Activated CD4-positive, CD25-positive, alpha-beta regulatory T cell treated with anti-CD3 and anti-CD28 coated beads, Interleukin-2, amount 50 U/mL, for 24 hours (primary cell): ENCODE data around the gene ZNF529.
"Not testable (repeated sequence)": the region's sequence is repeated elsewhere in the genome, so short reads cannot be mapped to it uniquely, and the experiment has no call there.

ENCODE experiments used
- ATAC-seq, 2 donors: fragments of 150-1000 bp; cut with Tn5 transposase; one replicate each; pipeline ENCODE4 v1.10.0; 2021; ENCODE audit warnings: mild to moderate bottlenecking in 1 of 2, moderate library complexity in 1 of 2

The ZNF529 gene

DNA sequence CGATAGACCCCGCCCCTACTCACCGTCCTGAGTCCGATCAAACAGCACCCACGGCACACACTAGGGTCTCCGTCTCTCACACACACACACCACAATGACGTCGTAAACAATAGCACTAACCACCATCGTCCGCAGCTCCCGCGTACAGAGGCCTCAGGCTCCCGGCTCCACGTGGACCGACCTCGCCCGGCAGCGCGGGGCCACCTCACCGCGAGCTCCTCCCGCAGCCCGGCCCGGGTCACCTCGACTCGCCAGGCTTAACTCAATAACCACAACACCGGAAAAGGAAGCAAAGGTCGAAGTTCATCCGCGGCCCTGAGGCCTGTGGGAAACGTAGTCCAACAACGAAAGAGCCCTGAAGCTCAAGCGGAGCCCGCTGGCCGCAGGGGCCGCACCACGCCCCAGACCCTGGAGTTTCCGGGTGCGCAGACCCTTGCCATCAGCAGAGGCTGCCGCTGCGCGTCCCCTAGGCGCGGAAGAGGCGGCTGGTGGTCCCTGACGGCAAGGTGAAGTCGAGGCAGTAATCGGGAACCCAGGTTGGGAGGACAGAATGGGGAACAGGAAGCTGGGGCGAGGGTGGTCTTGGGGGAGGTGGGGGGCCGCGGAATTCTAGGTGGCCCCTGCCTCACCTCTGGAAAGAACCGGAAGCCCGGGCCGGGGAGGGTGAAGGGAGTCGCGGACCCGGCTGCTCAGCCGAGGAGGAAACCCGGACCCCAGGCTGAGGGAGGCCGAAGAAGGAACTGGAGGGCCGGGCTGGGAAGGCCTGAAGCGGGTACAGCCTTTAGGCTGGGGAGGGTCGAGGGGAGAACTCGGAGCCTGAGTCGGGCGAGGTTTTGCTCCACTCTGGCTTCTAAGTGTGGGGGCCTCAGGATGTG, at the start of gene ZNF529:
Gene ZNF529, minus strand, starts transcription at position 273 of the 875 bp plus-strand sequence. CDS start 946 bp downstream, outside the sequence.
- ATAC-seq, result peak; percentile 95 to 96

DNA sequence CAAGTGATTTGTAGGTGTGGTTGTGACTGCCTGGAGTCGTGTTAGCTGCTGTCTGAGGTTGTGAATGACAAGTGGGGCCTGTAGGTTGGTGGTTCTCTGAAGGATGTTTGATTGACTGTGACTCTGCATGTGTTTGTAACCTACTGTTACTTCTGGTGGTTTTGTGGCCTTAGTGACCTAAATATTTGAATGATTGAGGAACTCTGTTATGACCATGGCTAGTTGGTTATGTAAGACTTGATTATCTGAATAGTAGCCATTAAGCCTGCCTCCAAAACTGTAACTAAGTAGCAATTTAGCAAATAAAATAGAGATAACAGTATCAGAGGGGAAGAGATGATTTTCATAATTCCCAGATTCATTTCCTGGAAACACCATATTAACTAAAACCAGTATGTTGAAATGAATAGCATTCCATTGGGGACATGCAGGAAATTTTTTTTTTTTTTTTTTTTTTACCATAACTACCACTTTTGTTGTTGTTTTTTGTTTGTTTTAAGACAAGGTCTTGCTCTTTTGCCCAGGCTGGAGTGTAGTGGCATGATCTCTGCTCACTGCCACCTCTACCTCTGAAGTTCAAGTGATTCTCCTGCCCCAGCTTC, 32.9 kb upstream of the ZNF529 start:
- ATAC-seq, result peak; percentile 11 to 14

DNA sequence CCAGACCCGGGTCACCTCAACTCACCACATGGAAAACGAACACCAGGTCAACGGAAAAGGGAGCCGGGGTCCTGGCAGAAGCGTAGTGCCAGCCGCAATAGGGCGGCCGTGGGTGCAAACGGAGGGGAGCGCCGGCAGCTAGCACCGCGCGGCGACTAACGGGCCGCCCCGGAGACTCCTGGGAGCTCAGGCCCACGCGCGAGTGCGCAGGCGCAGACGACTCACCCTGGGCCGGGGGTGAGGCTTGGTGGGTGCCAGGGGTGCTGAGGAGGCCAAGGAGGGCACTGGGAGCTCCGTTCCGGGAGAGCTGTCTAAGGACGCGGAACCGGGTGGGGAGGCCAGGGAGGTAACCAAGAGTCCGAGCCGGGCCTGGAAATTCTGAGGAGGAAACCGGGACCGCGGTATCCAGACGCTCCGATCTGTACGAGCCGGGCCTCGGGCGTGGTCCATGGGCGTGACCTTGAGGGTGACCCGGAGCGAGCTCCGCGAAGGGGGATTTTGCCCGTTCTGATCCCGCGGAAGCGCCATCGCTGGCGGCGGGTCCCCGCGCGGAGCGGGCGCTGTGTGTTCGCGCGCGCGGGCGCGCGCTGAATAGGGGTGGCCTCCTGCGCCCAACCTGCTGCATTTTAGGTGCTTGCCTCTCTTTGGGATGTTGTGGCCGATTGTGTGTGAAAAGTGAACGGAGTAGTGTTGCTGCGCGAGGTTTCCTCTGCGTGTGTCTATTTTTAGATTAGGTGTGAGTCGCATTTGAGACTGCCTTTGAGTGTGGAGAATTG, 32.2 kb upstream of the ZNF529 start, which contains the start of gene ZNF382:
Gene ZNF382, plus strand, starts transcription at position 213 of the 776 bp plus-strand sequence. CDS start 4,602 bp downstream, outside the sequence.
- peak; percentile 79 to 86 for ATAC-seq

DNA sequence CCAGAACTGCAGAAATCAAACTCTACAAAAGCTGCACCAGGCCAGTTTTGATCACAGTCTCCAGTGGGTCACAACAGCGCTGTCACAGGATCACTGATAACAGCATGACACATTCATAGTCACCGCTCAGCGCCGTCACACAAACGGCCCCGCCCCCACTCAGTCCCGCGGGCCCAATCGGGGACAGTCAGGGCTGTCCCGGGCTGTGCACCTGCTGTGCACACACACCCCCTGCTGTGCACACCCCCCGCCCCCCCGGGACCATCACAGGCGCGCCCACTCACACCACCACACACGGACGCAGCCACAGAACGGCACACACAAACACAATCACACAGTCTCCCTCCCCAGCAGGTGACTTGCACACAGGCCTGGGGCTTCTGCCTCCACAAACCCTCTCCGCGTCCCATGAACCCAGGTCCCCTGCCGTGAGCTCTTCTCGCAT, 31.6 kb upstream of the ZNF529 start:
- peak; percentile 96 for ATAC-seq

DNA sequence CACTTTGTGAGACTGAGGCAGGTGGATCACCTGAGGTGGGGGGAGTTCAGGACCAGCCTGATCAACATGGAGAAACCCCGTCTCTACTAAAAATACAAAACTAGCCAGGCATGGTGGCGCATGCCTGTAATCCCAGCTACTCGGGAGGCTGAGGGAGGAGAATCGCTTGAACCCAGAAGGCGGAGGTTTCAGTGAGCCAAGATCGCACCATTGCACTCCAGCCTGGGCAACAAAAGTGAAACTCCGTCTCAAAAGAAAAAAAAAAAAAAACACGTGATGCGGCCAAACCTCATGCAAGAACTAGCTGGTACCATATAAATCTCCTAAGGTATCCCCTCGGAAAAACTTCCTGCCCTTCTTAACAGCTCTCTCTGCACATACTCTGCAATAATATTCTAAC, 29.6 kb upstream of the ZNF529 start:
- ATAC-seq, result not testable (repeated sequence)

DNA sequence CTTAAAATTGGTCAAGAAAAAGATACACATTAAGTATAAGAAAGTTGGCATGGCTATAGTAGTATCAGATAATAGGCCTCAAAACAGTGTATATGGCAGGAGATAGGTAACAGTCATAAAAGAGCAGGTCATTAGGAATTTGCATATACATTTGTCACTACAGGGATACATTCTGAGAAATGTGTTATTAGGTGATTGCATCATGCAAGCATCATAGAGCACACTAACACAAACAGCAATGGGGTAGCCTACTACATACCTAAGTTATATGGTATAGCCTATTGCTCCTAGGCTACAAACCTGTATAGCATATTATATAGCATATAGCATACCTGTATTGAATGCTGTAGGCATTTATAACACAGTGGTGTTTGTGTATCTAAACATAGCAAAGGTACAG, 6.2 kb upstream of the ZNF529 start:
- no peak for ATAC-seq

DNA sequence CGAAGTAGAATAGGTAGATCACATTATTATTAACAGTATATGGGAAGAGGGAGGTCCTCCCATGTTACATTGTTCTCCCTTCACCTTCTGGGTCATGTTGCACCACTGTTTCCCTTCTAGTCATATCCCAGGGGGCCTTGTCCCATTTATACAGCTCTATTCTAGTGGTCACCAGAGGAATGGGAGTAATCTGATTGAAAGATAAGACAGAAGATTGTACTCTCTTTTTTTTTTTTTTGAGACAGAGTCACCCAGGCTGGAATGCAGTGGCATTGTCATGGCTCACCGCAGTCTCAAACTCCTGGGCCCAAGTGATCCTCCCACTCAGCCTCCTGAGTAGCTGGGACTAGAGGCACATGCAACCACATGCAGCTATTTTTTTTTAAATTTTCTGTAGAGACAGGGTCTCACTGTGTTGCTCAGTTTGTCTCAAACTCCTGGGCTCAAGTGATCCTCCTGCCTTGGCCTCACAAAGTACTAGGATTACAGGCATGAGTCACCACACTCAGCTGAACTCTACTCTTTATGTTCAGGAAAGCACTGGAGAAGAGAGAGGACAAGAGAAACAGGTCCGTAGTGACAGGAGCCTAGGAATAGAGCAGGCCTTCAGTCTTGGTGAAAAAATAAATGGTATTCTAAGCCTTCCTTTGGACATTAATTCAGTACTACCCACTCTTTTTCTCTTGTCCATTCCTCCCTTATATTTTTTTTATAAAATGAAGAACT, 4.3 kb upstream of the ZNF529 start:
- no peak for ATAC-seq

DNA sequence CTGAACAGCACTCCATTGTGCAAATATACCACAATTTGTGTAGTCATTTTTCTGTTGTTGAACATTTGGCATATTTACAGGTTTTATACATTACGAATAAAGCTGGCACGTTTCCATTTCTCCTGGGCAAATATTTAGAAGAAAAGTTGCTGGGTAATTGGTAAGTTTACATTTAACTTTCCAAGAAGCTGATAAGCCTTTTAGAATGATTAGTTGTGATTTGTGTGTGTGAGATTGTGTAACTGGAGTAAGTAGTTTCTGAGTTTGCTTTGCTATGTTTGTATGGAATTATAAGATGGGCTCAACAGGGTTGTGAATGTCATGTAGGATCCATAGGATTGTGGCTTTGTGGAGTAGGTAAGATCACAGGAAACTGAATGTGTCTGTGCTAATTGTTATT, 1.6 kb upstream of the ZNF529 start:
- no peak for ATAC-seq

DNA sequence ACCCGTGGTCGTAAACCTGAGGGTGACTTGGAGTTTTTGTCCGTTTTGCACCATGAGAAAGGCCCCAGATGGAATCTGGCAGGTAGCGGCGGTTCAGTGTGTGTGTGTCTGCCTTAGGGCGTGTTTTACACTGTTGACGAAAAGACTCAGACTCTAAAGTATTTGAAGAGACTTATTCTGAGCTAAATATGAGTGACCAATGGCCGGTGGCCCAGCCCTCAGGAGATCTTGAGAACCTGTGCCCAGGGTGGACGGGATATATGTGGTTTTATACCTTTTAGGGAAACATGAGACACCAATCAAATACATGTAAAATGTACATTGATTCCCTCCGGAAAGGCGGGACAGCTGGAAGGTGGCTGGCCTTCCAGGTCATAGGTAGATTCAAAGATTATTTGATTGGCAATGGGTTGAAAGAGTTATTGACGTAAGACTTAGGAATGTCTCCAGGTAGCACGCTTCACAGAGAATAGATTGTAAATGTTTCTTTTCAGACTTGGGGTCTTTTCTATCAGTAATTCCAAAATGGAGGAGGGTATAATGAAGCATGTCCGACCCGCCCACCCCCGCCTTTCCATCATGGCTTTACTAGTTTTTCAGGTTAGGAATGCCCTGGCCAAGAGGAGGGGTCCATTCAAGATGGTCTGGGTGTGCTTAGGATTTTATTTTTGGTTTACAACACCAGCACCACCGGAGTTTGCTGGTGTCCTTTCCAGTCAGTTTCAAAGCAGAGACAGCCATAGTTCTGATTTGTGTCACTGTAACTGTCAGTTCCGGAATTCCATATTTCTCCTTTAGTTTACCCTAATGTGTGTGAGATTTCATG, 1.0 kb upstream of the ZNF529 start:
- no peak for ATAC-seq

DNA sequence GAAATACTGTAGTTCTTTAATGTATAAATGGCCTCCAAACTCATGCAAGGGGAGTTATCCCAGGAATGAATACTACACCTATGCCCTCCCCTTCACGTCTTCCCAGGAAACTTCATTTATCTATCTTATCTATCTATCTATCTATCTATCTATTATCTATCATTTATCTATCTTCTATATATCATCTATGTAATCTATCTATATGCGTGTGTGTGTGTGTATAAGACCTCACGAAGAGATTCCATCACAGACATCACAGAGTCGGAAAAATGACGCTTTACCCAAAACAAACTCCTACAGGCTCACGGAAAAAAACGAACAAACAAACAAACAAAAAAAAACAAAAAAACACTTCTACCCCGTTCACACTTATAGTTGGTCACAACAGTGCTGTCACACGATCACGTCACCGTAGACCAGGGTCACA, 486 bp downstream of the ZNF529 start:
- no peak for ATAC-seq

DNA sequence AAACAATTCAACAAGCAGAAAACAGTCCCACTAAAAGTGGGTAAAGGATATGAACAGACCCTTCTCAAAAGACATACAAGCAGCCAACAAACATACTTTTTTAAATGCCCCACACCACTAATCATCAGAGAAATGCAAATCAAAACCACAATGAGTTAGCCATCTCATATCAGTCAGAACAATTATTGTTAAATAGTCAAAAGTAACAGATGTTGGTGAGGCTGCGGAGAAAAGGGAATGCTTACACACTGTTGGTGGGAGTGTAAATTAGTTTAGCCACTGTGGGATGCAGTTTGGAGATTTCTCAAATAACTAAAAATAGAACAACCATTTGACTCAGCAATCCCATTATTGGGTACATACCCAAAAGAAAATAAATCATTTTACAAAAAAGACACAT, 8.7 kb downstream of the ZNF529 start:
- no peak for ATAC-seq

DNA sequence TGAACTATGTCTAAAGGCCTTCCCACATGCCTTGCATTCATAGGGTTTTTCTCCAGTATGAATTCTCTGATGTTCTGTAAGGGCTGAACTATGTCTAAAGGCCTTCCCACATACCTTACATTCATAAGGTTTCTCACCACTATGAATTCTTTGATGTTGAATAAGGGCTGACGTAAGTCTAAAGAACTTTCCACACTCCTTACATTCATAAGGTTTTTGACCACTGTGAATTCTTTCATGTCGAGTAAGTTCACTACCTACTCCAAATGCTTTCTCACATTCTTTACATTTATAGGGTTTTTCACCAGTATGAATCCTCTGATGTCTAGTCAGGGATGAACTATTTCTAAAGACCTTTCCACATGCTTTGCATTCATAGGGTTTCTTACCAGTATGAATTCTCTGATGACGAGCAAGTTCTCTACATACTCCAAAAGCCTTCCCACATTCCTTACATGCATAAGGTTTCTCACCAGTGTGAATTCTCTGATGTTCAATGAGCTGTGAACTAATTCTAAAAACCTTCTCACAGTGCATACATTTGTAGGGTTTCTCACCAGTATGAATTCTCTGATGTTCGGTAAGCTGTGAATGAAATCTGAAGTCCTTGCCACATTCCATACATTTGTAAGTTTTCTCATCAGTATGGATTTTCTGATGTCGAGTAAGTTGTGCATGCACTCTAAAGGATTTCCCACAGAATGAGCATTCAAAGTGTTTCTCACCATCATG, 25.9 kb downstream of the ZNF529 start:
- ATAC-seq, result no peak

DNA sequence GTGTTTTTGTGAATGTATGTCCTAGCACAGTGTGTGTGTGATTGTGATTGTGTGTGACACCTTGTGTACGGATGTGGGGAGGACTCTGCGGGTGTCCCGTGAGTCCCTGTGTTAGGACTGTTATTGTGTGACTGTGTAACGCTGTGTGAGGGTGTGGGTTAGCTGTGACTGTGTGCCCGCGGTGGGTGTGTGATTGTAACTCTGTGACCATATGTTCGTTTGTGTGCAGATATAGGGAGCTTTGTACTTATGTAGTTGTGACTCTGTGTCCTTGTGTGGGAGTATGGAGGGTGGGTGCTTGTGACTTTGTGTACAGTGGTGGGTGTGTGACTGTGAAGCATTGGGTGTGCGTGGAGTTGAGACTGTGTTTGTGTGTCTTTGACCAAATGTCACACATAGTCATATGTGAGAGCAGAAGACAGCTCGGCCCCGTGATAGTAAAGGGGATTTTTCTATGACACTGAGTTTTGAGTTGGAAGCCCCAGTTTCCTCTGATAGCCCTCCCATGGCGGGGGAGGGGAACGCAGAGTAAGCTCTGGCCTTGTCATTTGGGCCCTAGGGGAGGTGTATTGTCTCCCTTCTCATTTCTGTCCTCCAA, 44.1 kb downstream of the ZNF529 start:
- peak; percentile 17 to 19 for ATAC-seq

DNA sequence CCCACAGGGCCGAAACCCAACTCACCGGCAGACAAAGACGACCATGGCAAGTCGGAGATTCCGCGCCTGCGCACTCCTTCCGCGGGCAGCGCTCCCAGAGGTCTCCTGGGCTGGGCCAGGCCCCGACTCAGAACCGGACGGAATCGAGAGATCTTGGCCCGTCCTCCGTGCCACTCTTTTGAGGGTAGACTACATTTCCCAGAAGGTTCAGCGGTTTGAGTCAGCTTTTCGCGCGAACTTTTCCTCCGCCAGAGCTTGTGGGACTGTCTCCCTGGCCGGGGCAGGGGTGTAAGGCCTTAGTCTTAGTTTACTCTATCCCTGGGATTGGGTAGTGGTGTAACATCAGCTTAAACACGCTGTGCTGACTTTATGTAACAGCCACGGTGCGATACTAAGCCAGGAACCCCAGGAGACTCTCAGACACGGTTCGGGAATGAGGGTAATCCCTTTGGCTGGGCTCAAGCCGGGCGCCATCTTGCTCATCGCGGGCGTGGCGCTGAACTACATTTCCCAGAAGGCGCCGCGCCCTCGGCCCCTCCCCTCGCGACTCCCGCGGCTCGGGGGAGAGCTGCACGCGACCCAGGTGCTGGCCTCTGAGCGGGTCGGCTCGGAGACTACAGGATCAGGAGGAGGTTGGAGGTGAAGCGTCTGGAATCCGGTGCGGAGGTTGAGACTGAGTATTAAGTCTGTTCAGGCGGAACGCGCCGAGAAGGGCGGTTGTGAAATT, 44.7 kb downstream of the ZNF529 start, which contains the start of gene ZNF260:
Gene ZNF260, minus strand, starts transcription at position 78 of the 727 bp plus-strand sequence. CDS start 13,033 bp downstream, outside the sequence.
- ATAC-seq, result peak; percentile 92 to 93

DNA sequence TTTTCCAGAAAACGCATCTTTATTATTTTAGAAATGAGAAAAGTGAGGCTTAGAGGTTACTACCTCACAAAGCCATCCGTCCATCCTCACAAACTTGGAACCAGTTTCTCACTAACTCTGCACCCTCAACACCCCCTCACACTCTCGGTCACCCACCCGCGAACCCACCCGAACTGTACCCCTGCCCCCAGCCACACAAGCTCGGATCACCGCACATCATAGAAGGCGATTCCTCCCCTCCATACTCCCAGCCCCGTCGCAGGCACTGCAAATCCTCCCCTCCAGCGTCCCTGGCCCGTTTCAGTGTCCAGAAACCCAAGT, 45.3 kb downstream of the ZNF529 start:
- ATAC-seq, result no peak

DNA sequence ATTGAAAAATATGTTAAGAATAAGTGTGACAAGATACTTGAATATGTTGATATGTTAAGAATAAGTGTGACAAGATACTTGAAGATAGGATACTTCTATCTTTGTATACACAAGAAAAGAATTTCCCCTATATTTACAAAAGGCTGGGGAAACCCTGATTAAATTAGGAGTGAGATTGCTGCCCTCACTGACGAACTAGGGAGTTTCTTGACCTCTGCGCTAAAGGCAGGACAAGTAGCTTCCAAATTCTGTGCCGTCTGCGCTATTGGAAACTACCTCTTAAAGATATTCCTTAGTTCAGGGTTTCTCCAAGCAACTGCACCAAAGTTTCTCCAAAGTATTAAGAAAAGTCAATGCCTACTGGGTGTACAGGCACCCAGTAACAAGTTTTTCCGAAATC, 45.8 kb downstream of the ZNF529 start:
- no peak for ATAC-seq

DNA sequence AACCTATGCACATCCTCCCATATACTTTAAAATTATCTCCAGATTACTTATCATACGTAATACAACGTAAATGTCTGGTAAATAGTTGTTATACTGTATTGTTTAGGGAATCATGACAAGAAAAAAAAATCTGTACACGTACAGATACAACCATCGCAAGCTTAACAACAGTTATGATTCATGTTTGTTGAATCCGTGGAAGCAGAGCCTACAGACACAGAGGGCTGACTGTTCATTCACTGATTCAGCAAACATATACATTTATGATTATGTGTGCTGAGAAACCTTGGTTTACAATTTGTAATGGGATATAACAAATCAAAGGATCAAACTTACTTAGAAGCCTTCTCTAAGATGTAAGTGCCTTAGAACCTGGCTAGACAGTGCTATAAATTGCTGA, 46.5 kb downstream of the ZNF529 start:
- no peak for ATAC-seq

DNA sequence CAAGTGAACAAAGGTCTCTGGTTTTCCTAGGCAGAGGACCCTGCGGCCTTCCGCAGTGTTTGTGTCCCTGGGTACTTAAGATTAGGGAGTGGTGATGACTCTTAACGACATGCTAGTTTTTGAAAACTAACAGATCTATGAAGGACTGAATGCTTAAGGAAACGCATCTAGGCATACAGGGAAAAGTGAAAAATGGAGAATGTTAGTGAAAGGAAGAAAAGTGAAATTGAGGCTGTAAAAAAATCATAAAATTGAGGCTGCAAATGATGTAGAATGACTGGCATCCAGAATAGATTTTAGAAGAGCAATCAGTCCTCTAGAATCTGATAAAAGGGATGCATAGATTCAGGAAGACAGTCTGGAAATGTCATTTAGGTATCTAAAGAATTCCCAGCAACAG, 48.5 kb downstream of the ZNF529 start:
- ATAC-seq, result no peak

DNA sequence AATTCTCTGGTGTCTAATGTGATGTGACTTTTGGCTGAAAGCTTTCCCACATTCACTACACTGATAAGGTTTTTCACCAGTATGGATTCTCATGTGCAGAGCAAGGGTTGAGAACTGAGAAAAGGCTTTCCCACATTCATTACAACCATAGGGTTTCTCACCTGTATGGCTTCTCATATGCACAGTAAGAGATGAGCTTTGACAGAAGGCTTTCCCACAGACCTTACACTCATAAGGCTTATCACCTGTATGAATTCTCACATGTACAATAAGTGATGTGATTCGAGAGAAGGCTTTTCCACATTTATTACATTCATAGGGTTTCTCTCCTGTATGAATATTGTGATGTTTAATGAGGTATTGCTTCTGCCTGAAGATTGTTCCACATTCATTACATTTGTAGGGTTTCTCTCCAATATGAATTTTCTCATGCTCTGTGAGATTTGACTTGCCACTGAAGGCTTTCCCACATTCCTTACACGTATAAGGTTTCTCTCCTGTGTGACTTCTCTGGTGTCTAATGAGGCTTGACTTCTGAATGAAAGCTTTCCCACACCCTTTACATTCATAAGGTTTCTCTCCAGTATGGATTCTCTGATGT, 59.0 kb downstream of the ZNF529 start:
- no peak for ATAC-seq
